ENCODE data around the gene SMYD1. TPM values are rescaled to one million over a fixed set of nuclear protein-coding genes. Genes with fewer than 3 reads are reported as not detected.

The SMYD1 gene
- total RNA-seq, 2 donors from 2014 or later = not detected

GRCh38 chr2:88066543-88066942 is 1.1 kb upstream of the SMYD1 start:
- Histone ChIP-seq H3K27me3 (replicated peaks; ENCODE audit: insufficient read depth) (no peaks in the 10 kb centered on the region), H3K9me3 (no peaks in the 10 kb centered on the region), H3K4me3 (no peak overlapping the region), H3K4me1 (ENCODE audit: control insufficient read depth in 1 of 2, low read depth in 2 of 2) (no peaks in the 10 kb centered on the region), H3K36me3 (no peaks in the 10 kb centered on the region), H3K27ac (no peak overlapping the region)
- no peak for TF ChIP-seq CTCF (IDR thresholded peaks at IDR 0.05)
- ATAC-seq (ENCODE audit: insufficient number of reproducible peaks, low FRiP score, low read depth) (no peak), DNase-seq (ENCODE audit: low spot score) (no peak)

- Histone ChIP-seq H3K9me3 (no peaks in the 10 kb centered on the region), H3K27me3 (replicated peaks; ENCODE audit: insufficient read depth) (no peaks in the 10 kb centered on the region), H3K36me3 (no peaks in the 10 kb centered on the region), H3K4me3 (no peak overlapping the region), H3K27ac (no peak overlapping the region), H3K4me1 (ENCODE audit: control insufficient read depth in 1 of 2, low read depth in 2 of 2) (no peaks in the 10 kb centered on the region)
- TF ChIP-seq CTCF (IDR thresholded peaks at IDR 0.05) = no peak
- DNase-seq (ENCODE audit: low spot score) = no peak
- ATAC-seq (ENCODE audit: insufficient number of reproducible peaks, low FRiP score, low read depth) = no peak
Observed at GRCh38 chr2:88067189-88067588, 436 bp upstream of the SMYD1 start.

- Histone ChIP-seq H3K27me3 (replicated peaks; ENCODE audit: insufficient read depth) (no peaks in the 10 kb centered on the region), H3K4me1 (ENCODE audit: control insufficient read depth in 1 of 2, low read depth in 2 of 2) (no peaks in the 10 kb centered on the region), H3K4me3 (no peak overlapping the region), H3K27ac (no peak overlapping the region), H3K9me3 (no peaks in the 10 kb centered on the region), H3K36me3 (no peaks in the 10 kb centered on the region)
- ATAC-seq (ENCODE audit: insufficient number of reproducible peaks, low FRiP score, low read depth) (no peak), DNase-seq (ENCODE audit: low spot score) (no peak)
- TF ChIP-seq CTCF (IDR thresholded peaks at IDR 0.05) = no peak
Observed at GRCh38 chr2:88068044-88068443, 419 bp downstream of the SMYD1 start.

GRCh38 chr2:88069117-88069516 is 1.5 kb downstream of the SMYD1 start:
- H3K9me3 ChIP-seq = no peaks in the 10 kb centered on the region
- H3K4me3 ChIP-seq = no peak overlapping the region
- no peaks in the 10 kb centered on the region for H3K27me3 ChIP-seq (replicated peaks; ENCODE audit: insufficient read depth)
- no peaks in the 10 kb centered on the region for H3K4me1 ChIP-seq (ENCODE audit: control insufficient read depth in 1 of 2, low read depth in 2 of 2)
- DNase-seq (ENCODE audit: low spot score) = no peak
- H3K36me3 ChIP-seq = no peaks in the 10 kb centered on the region
- no peak overlapping the region for H3K27ac ChIP-seq
- TF ChIP-seq CTCF (IDR thresholded peaks at IDR 0.05) = no peak
- no peak for ATAC-seq (ENCODE audit: insufficient number of reproducible peaks, low FRiP score, low read depth)

GRCh38 chr2:88070055-88070454 is 2.4 kb downstream of the SMYD1 start:
- H3K4me1 ChIP-seq (ENCODE audit: control insufficient read depth in 1 of 2, low read depth in 2 of 2) = no peaks in the 10 kb centered on the region
- H3K27ac ChIP-seq = no peak overlapping the region
- H3K27me3 ChIP-seq (replicated peaks; ENCODE audit: insufficient read depth) = no peaks in the 10 kb centered on the region
- no peaks in the 10 kb centered on the region for H3K9me3 ChIP-seq
- DNase-seq (ENCODE audit: low spot score) (no peak), ATAC-seq (ENCODE audit: insufficient number of reproducible peaks, low FRiP score, low read depth) (no peak)
- no peak overlapping the region for H3K4me3 ChIP-seq
- H3K36me3 ChIP-seq = no peaks in the 10 kb centered on the region
- no peak for TF ChIP-seq CTCF (IDR thresholded peaks at IDR 0.05)

All from thoracic aorta (tissue), 2 donors.